Neural cell (in vitro differentiated cells): ENCODE measurements around the gene IL17RD. TPM values are rescaled to one million over a fixed set of nuclear protein-coding genes. Genes with fewer than 3 reads are reported as not detected.

Experiments
- H2AFZ ChIP-seq: fragments of 200-600, 300-800 bp; sonication (generic), shearing (Covaris generic); 2 replicates; pipeline ENCODE4 v1.6.0; 2014; ENCODE audit warnings: low read depth, mild to moderate bottlenecking, antibody characterized with exemption, low read length, moderate library complexity
- H3F3A ChIP-seq: fragments of 200-600 bp; shearing (Covaris generic); 2 replicates; pipeline ENCODE4 v1.6.1; 2016; ENCODE audit warnings: mild to moderate bottlenecking, moderate library complexity, mixed read lengths, antibody characterized with exemption, low read length; ENCODE audit not compliant: insufficient read depth, poor library complexity, severe bottlenecking
- H3K27ac ChIP-seq: fragments of 200-600, 300-800 bp; sonication (generic), shearing (Covaris generic); 2 replicates; pipeline ENCODE4 v1.5.1; 2014; ENCODE audit warnings: mild to moderate bottlenecking, low read length, moderate library complexity
- H3K27me3 ChIP-seq: fragments of 300-800, 200-600 bp; sonication (generic), shearing (Covaris generic); 2 replicates; pipeline ENCODE4 v1.6.0; 2014; ENCODE audit warnings: mild to moderate bottlenecking, low read depth, low read length, moderate library complexity; ENCODE audit not compliant: insufficient read depth
- H3K36me3 ChIP-seq: fragments of 300-800, 200-600 bp; sonication (generic), shearing (Covaris generic); 2 replicates; pipeline ENCODE4 v1.5.1; 2014; ENCODE audit warnings: mild to moderate bottlenecking, antibody characterized with exemption, low read length, moderate library complexity; ENCODE audit not compliant: insufficient read depth
- H3K4me2 ChIP-seq: fragments of 300-800, 200-600 bp; sonication (generic), shearing (Covaris generic); 2 replicates; pipeline ENCODE4 v1.6.0; 2014; ENCODE audit warnings: mild to moderate bottlenecking, low read length
- H3K4me3 ChIP-seq: fragments of 300-800, 200-600 bp; sonication (generic), shearing (Covaris generic); 2 replicates; pipeline ENCODE4 v1.5.1; 2014; ENCODE audit warnings: mild to moderate bottlenecking, low read length, moderate library complexity
- H3K79me2 ChIP-seq: fragments of 200-600 bp; shearing (Covaris generic); replicated peaks from 2 replicates; pipeline ENCODE4 v1.6.0; 2014; ENCODE audit warnings: mild to moderate bottlenecking, low read length, moderate library complexity; ENCODE audit not compliant: insufficient read depth
- H3K9ac ChIP-seq: fragments of 300-800, 200-600 bp; sonication (generic), shearing (Covaris generic); 2 replicates; pipeline ENCODE4 v1.6.1; 2016; ENCODE audit warnings: mild to moderate bottlenecking, low read length, mixed read lengths
- H3K9me2 ChIP-seq: fragments of 200-600 bp; shearing (Covaris generic); 2 replicates; pipeline ENCODE4 v1.6.1; 2016; ENCODE audit warnings: mild to moderate bottlenecking, low read length, mixed read lengths; ENCODE audit not compliant: insufficient read depth
- H3K9me3 ChIP-seq: fragments of 200-600, 300-800 bp; sonication (generic), shearing (Covaris generic); 2 replicates; pipeline ENCODE4 v1.6.1; 2016; ENCODE audit warnings: mild to moderate bottlenecking, mixed run types, low read length, moderate library complexity, mixed read lengths
- H4K20me1 ChIP-seq: fragments of 200-600 bp; shearing (Covaris generic); 2 replicates; pipeline ENCODE4 v1.6.1; 2016; ENCODE audit warnings: mild to moderate bottlenecking, mixed run types; ENCODE audit not compliant: insufficient read depth
- CTCF ChIP-seq: fragments of 450-650 bp; IDR thresholded peaks from 2 replicates; pipeline ENCODE4 v1.5.1; 2014; ENCODE audit warnings: antibody characterized with exemption, mild to moderate bottlenecking, moderate library complexity; ENCODE audit not compliant: poor library complexity, severe bottlenecking
- EP300 ChIP-seq: fragments of 450-650 bp; conservative IDR thresholded peaks from 2 replicates; pipeline ENCODE4 v1.6.1; 2014; ENCODE audit warnings: antibody characterized with exemption, mild to moderate bottlenecking, moderate library complexity; ENCODE audit not compliant: poor library complexity, severe bottlenecking
- EZH2 ChIP-seq: fragments of 200-600, 300-800 bp; shearing (Covaris generic), sonication (generic); IDR thresholded peaks from 2 replicates; pipeline ENCODE4 v1.6.1; 2014; ENCODE audit warnings: antibody characterized with exemption, low read length, borderline replicate concordance, mild to moderate bottlenecking; ENCODE audit not compliant: insufficient read depth, poor library complexity, severe bottlenecking
- MXI1 ChIP-seq: fragments of 450-650 bp; conservative IDR thresholded peaks from 2 replicates; pipeline ENCODE4 v1.6.1; 2014; ENCODE audit warnings: antibody characterized with exemption, mild to moderate bottlenecking; ENCODE audit not compliant: poor library complexity, severe bottlenecking
- POLR2AphosphoS5 ChIP-seq: IDR thresholded peaks from 2 replicates; pipeline ENCODE4 v1.6.1; 2012
- RAD21 ChIP-seq: fragments of 450-650 bp; conservative IDR thresholded peaks from 2 replicates; pipeline ENCODE4 v1.6.1; 2014; ENCODE audit warnings: antibody characterized with exemption, mild to moderate bottlenecking, moderate library complexity
- REST ChIP-seq: IDR thresholded peaks from 2 replicates; pipeline ENCODE4 v1.6.1; 2012; ENCODE audit warnings: borderline replicate concordance
- SMC3 ChIP-seq: fragments of 450-650 bp; conservative IDR thresholded peaks from 2 replicates; pipeline ENCODE4 v1.6.1; 2014; ENCODE audit warnings: antibody characterized with exemption, mild to moderate bottlenecking, moderate library complexity; ENCODE audit not compliant: poor library complexity
- TAF1 ChIP-seq: IDR thresholded peaks from 2 replicates; pipeline ENCODE4 v1.6.1; 2012; ENCODE audit warnings: low read depth
- polyA plus RNA-seq: library from polyadenylated mRNA; depleted of rRNA; stranded (reverse); fragments of >200 nt; gene quantifications from 2 replicates; pipeline ENCODE4 v1.2.3, GENCODE V29; 2014

The IL17RD gene
- polyA plus RNA-seq, 1 donor from 2014 or later = 14.8 TPM

DNA sequence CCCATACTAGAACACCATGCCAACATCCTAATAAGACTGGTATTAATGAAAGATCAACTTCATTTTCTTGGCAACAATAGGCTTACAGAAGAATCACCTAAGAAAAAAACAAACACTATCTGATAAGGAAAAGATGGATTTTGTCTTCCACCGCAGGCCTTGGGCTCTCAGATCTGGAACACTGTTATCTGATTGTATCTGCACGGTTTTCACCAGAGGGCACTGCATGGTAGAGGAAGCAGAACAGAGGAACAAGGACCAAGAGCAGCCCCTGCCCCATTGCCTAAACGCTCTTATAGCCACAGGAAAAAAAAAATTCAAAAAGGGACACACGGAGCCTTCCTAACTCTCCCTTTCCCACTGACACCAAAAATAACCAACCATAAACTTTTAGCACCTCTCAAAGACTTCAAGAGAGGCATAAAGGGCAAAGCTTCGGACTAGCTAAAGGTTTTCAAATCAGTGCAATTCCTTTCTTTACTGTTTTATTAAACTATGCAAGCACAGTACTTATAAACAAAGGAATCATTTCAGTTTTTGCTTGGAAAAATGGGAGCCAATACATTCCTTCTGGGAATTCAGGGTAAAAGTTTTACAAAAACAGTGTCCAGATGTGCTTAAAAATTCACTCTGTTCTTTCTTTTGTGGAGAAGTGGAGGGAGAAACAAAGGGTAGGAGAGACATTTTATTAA, 23.3 kb downstream of the IL17RD start:
- Histone ChIP-seq H4K20me1 (no peaks in the 10 kb centered on the region), H3F3A (no peaks in the 10 kb centered on the region), H3K27ac (no peak overlapping the region), H3K27me3 (no peaks in the 10 kb centered on the region), H3K79me2 (peaks cover 25% of the 10 kb centered on the region), H3K4me2 (no peak overlapping the region), H3K36me3 (no peaks in the 10 kb centered on the region), H3K9me2 (no peaks in the 10 kb centered on the region), H2AFZ (no peak overlapping the region), H3K9me3 (no peaks in the 10 kb centered on the region), H3K9ac (no peak overlapping the region), H3K4me3 (no peak overlapping the region)
- TF ChIP-seq MXI1 (no peak), EP300 (no peak), POLR2AphosphoS5 (no peak), TAF1 (no peak), EZH2 (no peak), REST (no peak)

GRCh38 chr3:57140894-57141293, 24.3 kb downstream of the IL17RD start:
- TF ChIP-seq TAF1 = no peak
- TF ChIP-seq EZH2 = no peak
- TF ChIP-seq POLR2AphosphoS5 = no peak
- no peak for TF ChIP-seq RAD21
- TF ChIP-seq EP300 = no peak
- TF ChIP-seq MXI1 = no peak
- TF ChIP-seq REST = no peak
- TF ChIP-seq CTCF = no peak
- TF ChIP-seq SMC3 = no peak
- H3K9me3 ChIP-seq = no peaks in the 10 kb centered on the region
- no peak overlapping the region for H3K9ac ChIP-seq
- no peak overlapping the region for H3K4me2 ChIP-seq
- no peak overlapping the region for H3K27ac ChIP-seq
- H3K4me3 ChIP-seq = no peak overlapping the region
- no peaks in the 10 kb centered on the region for H4K20me1 ChIP-seq
- H2AFZ ChIP-seq = no peak overlapping the region
- H3F3A ChIP-seq = no peaks in the 10 kb centered on the region
- H3K79me2 ChIP-seq = peaks cover 27% of the 10 kb centered on the region
- H3K27me3 ChIP-seq = no peaks in the 10 kb centered on the region
- H3K36me3 ChIP-seq = no peaks in the 10 kb centered on the region
- no peaks in the 10 kb centered on the region for H3K9me2 ChIP-seq
